Measurements from ENCODE around the gene COL27A1.

- no peak for TF ChIP-seq POLR2A (IDR thresholded peaks at IDR 0.05)
- TF ChIP-seq CTCF (IDR thresholded peaks at IDR 0.05), result no peak
Measured at GRCh38 chr9:114186605-114187289, 31.4 kb downstream of the COL27A1 start.

Measured in testis (tissue), 2 donors.